ENCODE data around the gene NPRL2.

GRCh38 chr3:50365842-50366220, 15.3 kb upstream of the NPRL2 start:
- TF ChIP-seq CTCF (conservative IDR thresholded peaks at IDR 0.05), result no peak
- TF ChIP-seq EZH2 (IDR thresholded peaks at IDR 0.05; ENCODE audit: low read depth), result no peak

All from PC-9 (cell line).